ENCODE results near the gene ANKRD2. TPM values are rescaled to one million over a fixed set of nuclear protein-coding genes. Genes with fewer than 3 reads are reported as not detected.

Gene ANKRD2
- total RNA-seq, 1 experiment from 2014 or later, result not detected

DNA sequence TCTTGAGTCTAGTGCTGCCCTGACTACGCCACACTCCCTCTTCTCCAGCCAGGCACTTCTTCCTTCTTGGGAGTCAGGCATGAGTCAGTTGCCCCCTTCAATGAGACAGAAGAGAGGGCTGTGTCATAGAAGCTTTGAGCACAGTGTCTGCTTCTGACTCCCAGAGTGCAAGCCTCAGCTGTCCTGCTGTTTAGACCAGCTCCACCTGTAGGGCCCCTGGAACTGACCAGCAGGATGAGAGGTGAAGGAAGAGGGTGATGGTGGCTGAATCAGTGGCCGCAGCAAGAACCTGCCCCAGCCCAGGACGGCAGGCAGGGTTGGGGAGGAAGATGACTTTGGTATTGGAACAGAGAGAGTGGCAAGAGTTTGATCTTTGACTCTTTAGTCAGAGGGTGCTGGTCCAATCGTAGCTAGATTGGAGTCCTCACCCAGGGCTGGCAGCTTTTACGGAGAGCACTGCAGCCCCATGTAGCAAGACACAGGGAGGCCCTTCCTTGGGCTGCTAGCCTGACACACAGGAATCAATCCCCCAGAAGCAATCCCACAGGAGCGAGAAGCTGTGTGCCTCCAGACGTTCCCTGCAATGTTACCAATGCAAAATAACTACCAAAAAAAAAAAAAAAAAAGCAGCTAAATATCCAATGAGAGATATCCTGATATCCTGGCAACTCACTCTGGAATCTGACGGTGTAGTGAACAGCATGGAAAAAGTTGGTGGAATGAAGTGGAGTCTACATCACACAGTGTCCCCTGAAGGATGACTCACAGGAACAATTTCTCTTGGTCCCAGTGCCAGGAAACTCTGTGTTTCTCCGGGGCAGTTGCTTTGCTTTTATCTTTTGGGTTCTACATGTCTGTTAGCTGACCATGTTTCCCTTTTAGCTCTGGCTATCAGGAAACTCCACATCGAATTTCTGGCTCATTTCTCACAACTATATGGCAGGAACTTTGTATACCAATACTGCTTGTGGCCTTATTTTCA lies 23.8 kb downstream of the ANKRD2 start:
- peak; percentile 95 for DNase-seq (ENCODE audit: low read depth)

DNA sequence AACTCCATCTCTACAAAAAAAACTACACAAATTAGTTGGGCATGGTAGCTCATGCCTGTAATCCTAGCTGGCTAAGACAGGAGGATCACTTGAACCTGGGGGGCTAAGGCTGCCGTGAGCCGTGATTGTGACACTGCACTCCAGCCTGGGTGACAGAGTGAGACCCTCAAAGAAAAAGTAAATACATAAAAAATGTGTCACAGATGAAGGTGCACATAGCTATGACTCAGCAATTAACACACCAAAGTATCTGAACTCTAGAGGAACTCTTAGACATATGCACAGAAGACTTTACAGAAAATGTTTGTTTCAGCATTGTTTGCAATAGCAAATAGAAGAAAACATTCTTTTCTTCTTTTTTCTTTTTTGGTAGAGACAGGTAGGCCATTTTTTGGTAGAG lies 25.2 kb downstream of the ANKRD2 start:
- no peak for DNase-seq (ENCODE audit: low read depth)

- no peak for DNase-seq (ENCODE audit: low read depth)
Measured at GRCh38 chr10:97598407-97599271, 26.1 kb downstream of the ANKRD2 start.

DNA sequence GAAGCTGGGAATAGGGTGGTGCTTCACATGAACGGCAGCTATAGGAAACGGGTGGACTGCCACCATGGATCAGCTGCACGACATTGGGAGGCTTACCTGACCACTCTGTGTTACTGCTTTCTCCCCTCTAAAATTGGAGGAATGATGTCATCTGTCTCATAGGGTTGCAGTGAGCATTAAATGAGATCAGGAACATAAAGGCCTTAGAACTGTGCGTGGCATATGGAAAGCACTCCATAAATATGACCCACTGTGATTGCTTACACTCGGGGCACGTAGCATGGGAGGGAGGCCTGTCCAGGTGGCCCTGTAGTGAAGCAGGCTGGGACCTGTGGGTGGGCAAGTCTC lies 26.7 kb downstream of the ANKRD2 start:
- no peak for DNase-seq (ENCODE audit: low read depth)

DNA sequence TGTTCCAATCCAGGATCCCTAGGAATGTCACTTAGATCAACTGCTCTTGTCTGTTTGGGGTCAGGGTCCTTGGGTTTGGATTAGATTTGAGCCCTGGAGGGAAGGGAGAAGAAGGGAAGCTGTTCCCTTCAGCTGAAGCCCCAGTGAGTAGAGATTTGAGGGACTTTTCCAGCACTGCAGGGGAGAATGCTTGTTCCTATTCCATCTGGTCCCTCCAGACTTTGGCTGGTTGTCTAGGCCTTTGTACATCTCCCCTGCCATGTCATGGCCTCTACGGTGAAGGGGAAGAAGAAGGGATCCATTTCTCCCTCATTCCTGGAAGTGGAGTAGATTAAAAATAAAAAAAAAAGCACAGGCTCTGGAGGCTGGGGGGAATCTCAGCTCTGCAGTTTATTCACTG lies 28.0 kb downstream of the ANKRD2 start:
- DNase-seq (ENCODE audit: low read depth), result no peak

DNA sequence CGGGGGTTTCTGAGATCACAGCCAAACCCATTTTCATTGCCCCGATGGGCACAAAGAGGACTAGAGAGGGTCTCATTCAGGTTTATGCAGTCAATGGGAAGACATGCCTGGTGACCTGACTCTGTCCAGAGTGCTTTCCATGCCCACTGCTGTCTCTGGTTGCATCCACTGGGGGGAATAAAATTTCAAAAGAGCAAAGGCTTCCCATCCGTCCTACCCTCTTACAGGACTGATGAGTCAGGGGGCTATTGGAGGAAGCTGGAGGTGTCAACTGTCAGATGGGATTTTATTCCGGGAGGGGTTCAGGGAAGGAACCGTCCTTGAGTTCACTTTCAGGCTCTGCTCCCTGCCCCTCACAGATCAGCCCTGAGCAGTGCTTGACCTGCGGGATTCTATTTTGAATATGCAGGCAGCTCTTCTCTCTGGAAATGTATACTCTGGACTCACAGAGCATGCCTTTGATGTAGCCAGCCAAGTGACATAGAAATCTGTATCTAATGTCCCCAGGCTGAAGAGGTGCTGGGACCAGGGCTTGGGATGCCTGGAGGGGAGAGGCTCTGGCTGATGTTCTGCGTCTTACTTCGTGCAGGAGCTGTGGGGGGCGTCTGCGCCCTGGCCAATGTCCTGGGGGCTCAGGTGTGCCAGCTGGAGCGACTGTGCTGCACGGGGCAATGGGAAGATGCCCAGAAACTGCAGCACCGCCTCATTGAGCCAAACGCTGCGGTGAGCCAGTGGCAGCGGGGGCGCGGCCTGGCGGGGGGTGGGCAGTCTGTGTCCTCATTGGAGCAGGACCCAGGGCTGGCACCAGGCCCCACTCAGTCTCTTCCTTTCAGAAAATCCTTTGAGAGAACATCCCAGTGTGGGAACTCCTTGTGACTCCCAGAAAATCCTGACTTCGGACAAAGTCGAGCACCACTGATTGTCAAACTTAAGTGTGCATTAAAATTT lies 29.0 kb downstream of the ANKRD2 start:
- DNase-seq (ENCODE audit: low read depth), result no peak

GRCh38 chr10:97607095-97607636 lies 34.6 kb downstream of the ANKRD2 start:
- no peak for DNase-seq (ENCODE audit: low read depth)

DNA sequence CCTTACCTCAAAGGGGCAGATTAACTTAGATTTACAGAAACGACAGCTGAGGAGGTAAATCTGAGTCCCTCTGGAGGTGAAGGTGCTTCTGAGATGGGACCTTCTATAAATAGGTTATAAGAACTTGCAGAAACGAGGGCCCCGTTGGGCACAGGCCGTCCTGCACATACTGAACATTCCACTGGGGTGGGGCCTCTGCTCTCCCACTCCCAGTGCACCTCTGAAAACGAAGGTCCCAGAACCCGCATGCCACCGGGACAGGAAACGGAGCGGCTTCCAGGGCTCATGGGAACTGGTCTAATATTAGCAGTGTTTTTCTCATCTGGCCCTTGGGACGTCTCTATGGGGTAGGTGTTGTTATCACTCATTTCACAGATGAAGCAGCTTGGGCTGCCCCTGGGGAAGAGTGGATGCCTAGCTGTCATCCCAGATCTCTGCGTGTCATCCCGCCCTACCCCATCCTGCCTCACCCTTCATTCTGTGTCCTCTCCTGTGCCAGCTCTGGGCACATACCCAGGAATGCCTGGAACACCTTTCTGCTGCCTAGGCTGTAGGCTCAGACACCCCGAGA lies 36.5 kb downstream of the ANKRD2 start:
- no peak for DNase-seq (ENCODE audit: low read depth)

DNA sequence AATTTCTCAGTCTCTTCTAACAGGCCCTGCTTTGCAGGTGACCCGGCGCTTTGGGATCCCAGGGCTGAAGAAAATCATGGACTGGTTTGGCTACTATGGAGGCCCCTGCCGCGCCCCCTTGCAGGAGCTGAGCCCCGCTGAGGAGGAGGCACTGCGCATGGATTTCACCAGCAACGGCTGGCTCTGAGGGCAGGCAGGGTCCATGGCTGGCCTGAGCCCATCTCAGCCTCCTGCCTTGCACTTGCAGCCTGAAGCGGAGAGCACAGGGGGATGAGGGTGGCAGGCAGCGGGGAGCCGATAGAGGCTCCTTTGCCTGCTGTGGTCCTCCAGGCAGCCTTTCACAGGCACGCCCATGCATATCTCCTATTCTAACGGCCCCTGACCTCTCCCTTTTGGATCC lies 38.9 kb downstream of the ANKRD2 start:
- DNase-seq (ENCODE audit: low read depth), result no peak

GRCh38 chr10:97612386-97612785 lies 39.8 kb downstream of the ANKRD2 start:
- DNase-seq (ENCODE audit: low read depth), result peak; percentile 64

DNA sequence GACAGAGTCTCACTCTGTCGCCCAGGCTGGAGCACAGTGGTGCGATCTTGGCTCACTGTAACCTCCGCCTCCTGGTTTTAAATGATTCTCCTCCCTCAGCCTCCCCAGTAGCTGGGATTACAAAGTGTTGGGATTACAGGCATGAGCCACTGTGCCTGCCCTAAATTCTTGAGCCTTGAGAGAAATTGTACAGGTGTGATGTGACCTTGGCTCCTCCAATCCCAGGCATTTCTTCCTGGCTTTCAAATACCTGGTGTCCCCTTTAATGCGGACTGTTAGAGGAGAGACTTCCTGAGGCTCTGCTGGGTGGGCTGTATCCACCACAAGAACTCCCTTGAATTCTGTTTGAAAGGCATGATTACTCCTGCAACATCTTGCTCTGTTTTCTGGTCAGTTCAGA lies 45.7 kb downstream of the ANKRD2 start:
- no peak for DNase-seq (ENCODE audit: low read depth)

GRCh38 chr10:97618733-97619132 lies 46.2 kb downstream of the ANKRD2 start:
- DNase-seq (ENCODE audit: low read depth), result no peak

DNA sequence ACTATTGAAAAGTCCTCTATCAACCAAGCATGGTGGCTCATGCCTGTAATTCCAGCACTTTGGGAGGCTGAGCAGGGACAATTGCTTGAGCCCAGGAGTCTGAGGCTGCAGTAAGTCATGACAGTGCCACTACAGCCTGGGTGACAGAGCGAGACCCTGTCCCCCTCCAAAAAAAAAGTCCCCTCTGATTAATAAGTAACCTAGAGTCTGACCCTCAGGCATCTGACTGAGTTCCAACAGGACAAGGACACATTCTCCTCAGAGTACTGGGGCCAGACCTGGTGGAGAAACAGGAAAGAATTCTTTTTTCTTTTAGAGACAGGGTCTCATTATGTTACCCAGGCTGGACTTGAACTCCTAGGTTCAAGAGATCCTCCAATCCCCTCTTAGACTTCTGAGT lies 50.7 kb downstream of the ANKRD2 start:
- no peak for DNase-seq (ENCODE audit: low read depth)

DNA sequence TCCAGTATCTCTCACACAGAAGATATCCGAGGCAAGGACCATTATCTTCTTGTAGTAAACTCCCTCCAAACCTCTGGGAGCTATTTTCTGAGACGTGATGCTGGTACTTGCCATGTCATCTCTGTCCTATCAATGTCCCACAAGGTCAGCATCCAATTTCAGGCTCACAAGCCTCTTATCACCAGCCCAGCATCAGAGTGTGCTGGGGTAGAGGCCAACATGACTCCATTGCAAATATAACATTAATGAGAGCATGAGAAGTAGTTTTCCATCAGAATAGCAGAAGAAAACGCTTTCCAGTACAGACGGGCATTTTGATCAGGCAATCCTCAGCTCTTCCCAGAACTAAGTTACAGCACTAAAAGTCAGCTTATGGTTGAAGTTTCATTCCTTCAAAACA lies 55.2 kb downstream of the ANKRD2 start:
- no peak for DNase-seq (ENCODE audit: low read depth)

GRCh38 chr10:97628228-97628627 lies 55.6 kb downstream of the ANKRD2 start:
- no peak for DNase-seq (ENCODE audit: low read depth)

GRCh38 chr10:97629289-97629688 lies 56.7 kb downstream of the ANKRD2 start:
- no peak for DNase-seq (ENCODE audit: low read depth)

GRCh38 chr10:97631098-97631497 lies 58.5 kb downstream of the ANKRD2 start:
- no peak for DNase-seq (ENCODE audit: low read depth)

- DNase-seq (ENCODE audit: low read depth), result peak; percentile 90
Measured at GRCh38 chr10:97632949-97633884, 60.6 kb downstream of the ANKRD2 start, which contains the start of gene MORN4. Gene MORN4 (minus strand): TSS chr10:97633500. CDS start chr10:97619653, 13,847 bp downstream.
